GM10847 (cell line): Measurements from ENCODE around the gene PACSIN1.

Experiments
- POLR2A ChIP-seq: IDR thresholded peaks from 2 replicates; pipeline ENCODE4 v1.6.1; 2011; ENCODE audit not compliant: insufficient read length; ENCODE audit errors: extremely low read depth

Gene PACSIN1

DNA sequence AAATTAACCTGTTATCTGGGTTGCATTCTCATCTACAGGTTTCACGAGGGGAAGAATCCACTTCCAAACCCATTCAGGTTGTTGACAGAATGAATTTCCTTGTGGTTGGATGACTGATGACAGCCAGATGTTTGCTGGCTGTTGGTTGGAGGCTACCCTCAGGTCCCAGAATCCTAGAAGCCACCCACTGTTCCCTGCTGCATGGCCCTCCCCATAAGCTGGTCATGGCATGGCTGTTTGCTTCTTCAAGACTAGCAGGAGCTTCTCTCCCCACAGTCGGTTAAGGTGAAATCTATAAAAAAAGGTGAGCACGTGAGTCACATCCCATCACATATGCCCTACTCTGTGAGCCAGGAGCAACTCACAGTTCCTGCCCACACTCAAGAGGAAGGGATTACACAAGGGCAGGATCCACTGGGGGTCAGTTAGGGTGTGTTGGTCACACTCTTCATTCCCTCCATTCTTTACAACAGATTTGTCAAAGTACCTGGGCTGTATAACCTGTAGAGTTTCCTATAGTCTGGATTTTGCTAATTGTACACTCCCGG, 20.5 kb upstream of the PACSIN1 start:
- no peak for TF ChIP-seq POLR2A

DNA sequence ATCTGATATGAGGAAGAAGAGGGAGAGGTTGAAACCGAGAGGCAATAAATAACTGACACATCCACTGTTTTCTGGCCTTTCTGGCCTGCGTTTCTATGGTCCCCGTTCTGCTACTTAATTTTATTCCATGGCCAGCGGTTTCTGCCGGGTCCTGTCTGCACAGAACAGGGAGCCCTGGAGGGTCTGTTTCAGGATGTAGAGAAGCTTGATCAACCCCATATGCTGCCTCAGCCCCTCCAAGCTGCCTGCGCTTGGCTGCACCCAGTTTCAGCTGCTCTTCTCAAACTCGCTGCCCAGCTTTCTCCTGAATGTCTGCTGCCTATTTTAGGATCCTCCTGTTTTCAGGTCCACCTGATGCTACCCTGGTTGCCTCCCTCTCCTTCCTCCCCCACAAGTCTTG, 18.5 kb upstream of the PACSIN1 start:
- TF ChIP-seq POLR2A, result no peak

- no peak for TF ChIP-seq POLR2A
Observed at GRCh38 chr6:34447910-34448309, 18.0 kb upstream of the PACSIN1 start.

GRCh38 chr6:34451192-34451591, 14.7 kb upstream of the PACSIN1 start:
- TF ChIP-seq POLR2A, result no peak

GRCh38 chr6:34455831-34456230, 10.0 kb upstream of the PACSIN1 start:
- no peak for TF ChIP-seq POLR2A

DNA sequence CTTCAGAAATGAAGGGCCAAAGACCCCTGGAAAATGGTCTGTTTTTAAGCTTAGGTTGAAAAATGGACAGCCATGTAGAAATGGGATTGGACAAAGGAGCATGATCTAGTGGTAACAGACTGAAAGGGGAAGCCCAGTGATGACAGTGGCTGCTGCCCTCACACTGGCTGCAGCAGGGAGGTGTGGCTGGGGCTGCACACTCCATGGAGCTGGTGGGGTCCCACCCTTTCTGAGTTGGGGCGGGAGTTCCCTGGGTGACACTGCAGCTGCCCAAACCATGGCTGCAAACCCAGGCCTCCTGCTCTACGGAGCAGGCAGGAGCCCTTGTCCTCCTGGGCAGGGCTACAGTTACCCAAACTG, 8.5 kb upstream of the PACSIN1 start:
- no peak for TF ChIP-seq POLR2A

DNA sequence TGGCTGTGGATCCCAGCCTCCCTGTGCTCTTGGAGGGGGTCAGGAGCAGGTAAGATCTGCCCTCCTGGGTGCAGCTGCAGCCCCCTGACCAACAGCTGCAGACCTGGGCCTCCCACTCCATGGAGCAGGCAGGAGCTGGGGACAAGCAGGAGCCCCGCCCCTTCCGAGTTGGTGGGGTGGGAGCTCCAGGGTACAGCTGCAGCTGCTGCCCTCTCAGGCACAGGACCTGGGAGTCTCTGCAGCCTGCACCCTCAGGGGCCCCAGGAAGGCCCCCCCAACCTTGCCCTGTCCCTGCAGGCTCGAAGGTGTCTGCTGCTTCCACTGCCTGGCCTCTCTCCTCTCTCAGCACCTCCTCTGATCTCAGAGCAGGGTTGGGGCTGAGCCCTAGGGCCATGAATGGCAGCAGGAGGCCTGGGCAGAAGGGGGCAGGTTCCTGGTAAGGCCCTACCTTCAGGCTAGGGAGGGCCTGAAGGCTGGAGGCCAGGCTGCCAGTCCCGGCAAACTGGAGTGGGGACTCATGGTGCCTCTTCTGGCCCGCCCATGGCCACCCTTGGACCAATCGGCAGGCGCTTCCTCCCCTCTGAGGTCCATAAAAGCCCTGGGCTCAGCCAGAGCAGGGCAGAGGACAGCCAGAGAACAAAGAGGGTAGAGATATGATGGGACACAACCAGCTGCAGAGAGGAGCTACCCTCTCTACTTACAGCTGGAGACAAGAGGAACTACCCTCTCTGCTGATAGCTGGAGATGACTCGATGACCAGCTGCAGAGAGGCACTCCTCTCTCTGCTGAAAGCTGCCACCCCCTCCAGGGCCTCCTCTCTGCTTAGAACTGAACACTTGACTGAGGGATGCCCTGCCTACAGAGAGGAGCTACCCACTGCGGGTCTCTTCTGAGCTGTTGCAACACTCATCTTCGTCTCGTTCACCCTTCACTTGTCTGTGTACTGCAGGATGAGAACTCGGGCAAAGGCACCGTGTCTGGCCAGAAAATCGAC, 7.8 kb upstream of the PACSIN1 start:
- no peak for TF ChIP-seq POLR2A

DNA sequence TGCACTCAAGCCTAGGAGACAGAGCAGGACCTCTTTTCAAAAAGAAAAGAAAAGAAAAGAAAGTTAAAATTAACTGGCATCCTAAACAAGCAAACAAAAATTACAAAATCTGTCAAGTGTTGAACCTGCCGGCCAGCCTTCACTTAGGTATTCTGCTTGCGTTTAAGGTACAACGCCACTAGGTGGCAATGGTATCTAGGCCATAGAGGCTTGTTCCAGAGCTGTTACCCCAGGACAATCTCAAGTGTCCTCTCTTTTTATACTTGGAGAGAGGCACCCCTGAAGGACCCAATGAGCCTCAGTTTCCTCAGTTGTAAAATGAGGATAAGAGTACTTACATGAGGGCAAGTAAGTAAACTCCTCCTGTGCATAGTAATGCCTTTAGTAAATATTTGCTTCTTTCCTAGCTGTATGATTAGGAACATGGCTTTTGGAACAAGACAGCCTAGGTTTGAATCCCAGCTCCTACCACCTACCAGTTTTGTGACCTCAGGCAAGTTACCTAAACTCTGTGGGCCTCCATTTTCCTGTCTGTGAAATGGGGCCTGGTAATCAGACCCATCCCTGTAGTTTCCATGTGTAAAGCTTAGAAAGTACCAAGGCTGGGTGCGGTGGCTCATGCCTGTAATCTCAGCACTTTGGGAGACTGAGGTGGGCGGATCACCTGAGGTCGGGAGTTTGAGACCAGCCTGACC, 5.8 kb upstream of the PACSIN1 start:
- TF ChIP-seq POLR2A, result no peak

DNA sequence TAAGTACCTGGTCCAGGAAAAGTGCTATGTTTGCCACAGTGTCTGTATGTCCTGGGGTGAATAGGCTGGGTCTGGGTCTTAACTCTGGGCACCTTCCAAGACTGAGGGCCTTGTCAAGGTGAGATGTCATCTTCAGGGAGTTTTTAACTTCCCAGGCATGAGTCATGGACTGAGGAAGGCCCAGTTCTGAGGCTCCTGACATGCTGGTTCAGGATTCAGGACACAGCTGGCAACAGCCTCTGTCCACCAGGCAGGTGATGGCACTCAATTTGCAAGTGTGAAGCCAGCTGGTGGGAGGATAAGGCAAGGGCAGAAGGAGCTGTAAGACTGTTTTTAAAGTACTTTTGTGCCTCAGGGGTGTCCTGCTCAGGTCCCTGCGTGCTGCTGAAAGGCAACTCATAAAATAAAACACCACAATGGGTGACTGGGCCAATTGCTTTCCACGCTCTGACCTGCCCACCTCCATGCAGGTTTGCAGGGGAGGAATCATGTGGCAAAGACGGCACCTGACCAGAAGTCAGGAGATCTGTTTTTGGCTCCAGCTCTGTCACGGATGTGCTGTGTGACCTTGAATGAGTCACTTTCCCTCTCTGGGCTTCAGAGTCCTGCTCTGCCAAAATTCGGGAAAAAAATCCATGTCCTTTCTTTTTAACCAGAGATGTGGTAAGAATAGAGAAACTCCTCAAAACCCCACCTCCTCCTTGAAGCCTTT, 4.9 kb upstream of the PACSIN1 start:
- TF ChIP-seq POLR2A, result no peak

DNA sequence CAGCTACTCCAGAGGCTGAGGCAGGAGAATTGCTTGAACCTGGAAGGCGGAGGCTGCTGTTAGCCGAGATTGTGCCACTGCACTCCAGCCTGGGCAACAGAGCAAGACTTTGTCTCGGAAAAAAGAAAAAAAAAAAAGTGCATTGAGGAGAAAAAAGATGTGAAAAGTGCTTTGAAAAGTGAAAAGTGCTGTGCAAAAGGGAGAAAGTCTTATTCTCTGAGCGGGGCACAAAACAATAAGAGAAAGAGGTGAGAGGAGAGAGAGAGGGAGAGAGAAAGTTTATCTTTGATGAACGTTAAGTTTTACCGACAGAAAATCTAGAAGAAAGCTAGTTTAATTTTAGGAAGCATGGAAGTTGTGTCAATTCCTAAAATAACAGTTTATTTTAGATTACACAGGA, 3.9 kb upstream of the PACSIN1 start:
- no peak for TF ChIP-seq POLR2A

GRCh38 chr6:34462551-34462971, 3.3 kb upstream of the PACSIN1 start:
- TF ChIP-seq POLR2A, result no peak

GRCh38 chr6:34463299-34463698, 2.6 kb upstream of the PACSIN1 start:
- no peak for TF ChIP-seq POLR2A

- TF ChIP-seq POLR2A, result no peak
Observed at GRCh38 chr6:34463849-34464248, 2.0 kb upstream of the PACSIN1 start.

DNA sequence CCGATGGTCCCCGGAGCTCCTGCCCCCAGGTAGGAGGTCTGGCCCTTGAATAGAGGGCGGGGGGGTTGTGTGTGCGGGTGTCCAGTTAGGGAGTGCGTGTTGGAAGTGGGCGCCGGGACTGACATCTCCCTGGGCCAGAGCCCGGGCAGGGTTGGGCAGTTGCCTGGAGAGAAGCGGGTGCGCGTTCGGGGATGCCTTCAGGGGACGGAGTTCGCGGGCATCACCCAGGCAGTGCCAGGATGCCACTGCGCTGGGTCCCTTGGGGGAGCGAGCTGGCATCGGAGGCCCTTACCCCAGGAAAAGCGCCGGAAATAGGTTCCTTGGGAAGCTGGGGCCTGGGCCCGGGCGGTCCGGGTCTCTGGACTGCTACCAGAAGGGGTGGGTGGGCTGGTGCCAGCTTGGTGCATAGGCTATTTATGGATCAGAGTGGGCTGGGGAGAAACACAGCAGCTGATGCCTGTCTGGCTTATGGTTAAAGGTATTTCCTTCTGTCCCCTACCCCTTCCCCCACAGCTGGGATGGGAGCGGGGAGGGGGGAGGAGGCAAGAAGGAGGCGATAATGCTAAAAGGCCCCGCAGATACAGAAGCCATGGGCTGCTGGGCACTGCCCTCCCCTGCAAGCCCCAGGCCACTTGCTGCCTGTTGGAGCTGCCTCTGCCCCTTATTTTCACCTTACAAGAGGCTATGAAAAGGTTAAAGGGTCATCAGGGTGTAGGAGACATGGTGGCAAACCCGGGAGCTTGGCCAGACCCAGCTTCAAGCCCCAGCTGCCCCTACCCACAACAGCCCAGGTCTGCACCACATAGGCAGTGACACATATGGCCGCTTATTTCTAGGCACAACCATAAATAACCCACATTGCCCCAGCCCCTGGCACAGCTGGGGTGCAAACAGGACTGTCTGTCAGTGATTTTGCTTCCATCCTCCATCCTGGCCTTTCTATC, 638 bp downstream of the PACSIN1 start:
- TF ChIP-seq POLR2A, result no peak
